Gastrocnemius medialis (tissue), 4 donors: ENCODE measurements around the gene STX1A. TPM values are rescaled to one million over a fixed set of nuclear protein-coding genes. Genes with fewer than 3 reads are reported as not detected.
"Not testable (repeated sequence)": the region's sequence is repeated elsewhere in the genome, so short reads cannot be mapped to it uniquely, and the experiment has no call there.

ENCODE experiments used
- ATAC-seq, 2 donors: fragments of 150-250 bp; one replicate each; pipeline ENCODE4 v1.9.1; 2016
- DNase-seq, 2 donors: peaks; one replicate each; pipeline ENCODE4 v3.0.0-alpha.2; 2019
- H3K27ac ChIP-seq, 4 donors: fragments of 200-600 bp; sonication (generic); 1 replicate in 1 of 4; 2 replicates in 3 of 4; pipeline ENCODE4 v1.5.1; 2016 to 2018; ENCODE audit warnings: mild to moderate bottlenecking in 2 of 4, moderate library complexity in 1 of 4
- H3K27me3 ChIP-seq, 3 donors: fragments of 200-600 bp; sonication (generic) in 2 of 3; 1 replicate in 1 of 3; 2 replicates in 2 of 3; pipeline versions ENCODE4 v1.5.1 to v1.6.0; 2016 to 2019; ENCODE audit warnings: mild to moderate bottlenecking in 1 of 3, moderate library complexity in 1 of 3
- H3K36me3 ChIP-seq, 2 donors: fragments of 200-600 bp; sonication (generic) in 1 of 2; one replicate each; pipeline ENCODE4 v1.5.1; 2017 to 2018
- H3K4me1 ChIP-seq, 2 donors: fragments of 200-600 bp; sonication (generic) in 1 of 2; one replicate each; pipeline ENCODE4 v1.5.1; 2016 to 2017; ENCODE audit warnings: mild to moderate bottlenecking in 2 of 2
- H3K4me3 ChIP-seq, 4 donors: fragments of 200-600 bp; sonication (generic) in 3 of 4; 1 replicate in 1 of 4; 2 replicates in 3 of 4; pipeline ENCODE4 v1.5.1; 2016 to 2019; ENCODE audit warnings: mild to moderate bottlenecking in 2 of 4
- H3K9me3 ChIP-seq, 3 donors: fragments of 200-600 bp; sonication (generic) in 2 of 3; 1 replicate in 1 of 3; 2 replicates in 2 of 3; pipeline ENCODE4 v1.5.1; 2016 to 2019
- POLR2A ChIP-seq, 2 donors: fragments of 450-650 bp; IDR thresholded peaks; one replicate each; pipeline ENCODE4 v1.6.1; 2017; ENCODE audit warnings: antibody characterized with exemption in 2 of 2, mild to moderate bottlenecking in 2 of 2, moderate library complexity in 2 of 2
- in situ Hi-C, 4 donors: fragments of 200-750 bp; cut with MboI; loops; one replicate each; pipeline versions ENCODE4 v1.15.0 to v1.8.0; 2017; ENCODE audit warnings: low sequenced_read_pairs in 4 of 4
- intact Hi-C: fragments of 100-400 bp; cut with DNase I; formaldehyde crosslinking; loops from one replicate; pipeline ENCODE4 v1.15.1; 2023; ENCODE audit warnings: low total_unique reads
- total RNA-seq, 4 donors: library from RNA; depleted of rRNA; stranded (reverse); fragments of >200 nt; gene quantifications; one replicate each; pipeline versions ENCODE4 v1.1.0 to v1.2.3, GENCODE V29; 2016
- TF ChIP-seq, protein P1 (sequence below), 5 experiments: fragments of 450-650 bp in 3 of 5; fragments of 200-600 bp in 2 of 5; sonication (generic) in 2 of 5; IDR thresholded peaks in 4 of 5; conservative IDR thresholded peaks in 1 of 5; 1 replicate in 4 of 5; 2 replicates in 1 of 5; pipeline ENCODE4 v1.5.1; 2016 to 2019; ENCODE audit warnings: antibody characterized with exemption in 5 of 5, mild to moderate bottlenecking in 3 of 5, moderate library complexity in 3 of 5

Gene STX1A
- total RNA-seq, 4 donors from 2014 or later, result 0.83 to 8.1 (median 3.2) TPM

DNA sequence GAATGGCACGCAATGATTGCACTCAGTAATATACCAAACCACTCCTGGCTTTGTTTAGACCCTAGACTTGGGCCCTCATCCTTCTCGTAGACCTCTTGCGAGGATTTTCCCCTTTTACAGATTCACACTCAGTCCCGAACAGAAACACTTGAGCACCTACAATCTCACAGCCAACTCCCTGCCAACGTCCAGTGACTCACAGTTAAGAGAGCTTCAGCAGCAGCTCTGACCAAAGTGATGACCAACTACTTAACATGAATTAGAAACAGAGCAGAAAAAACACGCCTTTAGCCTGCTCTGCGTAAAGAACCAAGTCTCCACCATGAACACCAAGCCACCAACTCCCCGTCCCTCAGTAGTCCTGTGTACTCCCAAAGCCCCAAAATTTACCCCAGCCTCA lies 38.4 kb downstream of the STX1A start:
- DNase-seq (no peak), ATAC-seq (no peak)
- no peak for TF ChIP-seq POLR2A (IDR thresholded peaks at IDR 0.05)
- TF ChIP-seq, protein P1, sequence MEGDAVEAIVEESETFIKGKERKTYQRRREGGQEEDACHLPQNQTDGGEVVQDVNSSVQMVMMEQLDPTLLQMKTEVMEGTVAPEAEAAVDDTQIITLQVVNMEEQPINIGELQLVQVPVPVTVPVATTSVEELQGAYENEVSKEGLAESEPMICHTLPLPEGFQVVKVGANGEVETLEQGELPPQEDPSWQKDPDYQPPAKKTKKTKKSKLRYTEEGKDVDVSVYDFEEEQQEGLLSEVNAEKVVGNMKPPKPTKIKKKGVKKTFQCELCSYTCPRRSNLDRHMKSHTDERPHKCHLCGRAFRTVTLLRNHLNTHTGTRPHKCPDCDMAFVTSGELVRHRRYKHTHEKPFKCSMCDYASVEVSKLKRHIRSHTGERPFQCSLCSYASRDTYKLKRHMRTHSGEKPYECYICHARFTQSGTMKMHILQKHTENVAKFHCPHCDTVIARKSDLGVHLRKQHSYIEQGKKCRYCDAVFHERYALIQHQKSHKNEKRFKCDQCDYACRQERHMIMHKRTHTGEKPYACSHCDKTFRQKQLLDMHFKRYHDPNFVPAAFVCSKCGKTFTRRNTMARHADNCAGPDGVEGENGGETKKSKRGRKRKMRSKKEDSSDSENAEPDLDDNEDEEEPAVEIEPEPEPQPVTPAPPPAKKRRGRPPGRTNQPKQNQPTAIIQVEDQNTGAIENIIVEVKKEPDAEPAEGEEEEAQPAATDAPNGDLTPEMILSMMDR (IDR thresholded peaks at IDR 0.05 in 4 of 5, conservative IDR thresholded peaks at IDR 0.05 in 1 of 5), result no peak
- intact Hi-C loops (loop anchor here (5.0 kb wide), 2 partner anchors 36 to 69 kb away; partner anchors contain the start of gene STX1A), in situ Hi-C loops (no loop called here)
- H3K4me1 ChIP-seq, result peaks cover 36% of the 10 kb centered on the region in 2 donors
- no peaks in the 10 kb centered on the region for H3K27me3 ChIP-seq
- peak overlapping the region; percentile 91 to 99 (median 94) for H3K4me3 ChIP-seq
- peak overlapping the region; percentile 83 to 96 (median 92) for H3K27ac ChIP-seq
- no peaks in the 10 kb centered on the region for H3K36me3 ChIP-seq
- no peaks in the 10 kb centered on the region for H3K9me3 ChIP-seq

DNA sequence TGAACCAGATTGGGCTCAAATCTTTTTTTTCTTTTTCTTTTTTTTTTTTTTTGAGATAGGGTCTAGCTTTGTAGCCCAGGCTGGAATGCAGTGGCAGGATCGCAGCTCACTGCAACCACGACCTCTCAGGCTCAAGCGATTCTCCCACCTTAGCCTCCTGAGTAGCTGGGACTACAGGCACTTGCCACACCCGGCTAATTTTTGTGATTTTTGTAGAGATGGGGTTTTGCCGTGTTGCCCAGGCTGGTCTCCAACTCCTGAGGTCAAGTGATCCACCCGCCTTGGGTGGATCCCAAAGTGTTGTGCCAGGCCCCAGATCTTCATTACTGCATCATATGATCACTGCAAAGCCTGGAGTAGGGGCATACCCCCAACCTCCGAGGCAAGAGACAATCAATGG lies 39.0 kb downstream of the STX1A start:
- Histone ChIP-seq H3K27ac (peak overlapping the region; percentile 83 to 96 (median 92)), H3K4me3 (no peak overlapping the region), H3K36me3 (no peaks in the 10 kb centered on the region), H3K27me3 (no peaks in the 10 kb centered on the region), H3K9me3 (no peaks in the 10 kb centered on the region), H3K4me1 (peaks cover 36% of the 10 kb centered on the region in 2 donors)
- intact Hi-C loops, result loop anchor here (5.0 kb wide), 2 partner anchors 37 to 68 kb away; partner anchors contain the start of gene STX1A
- no peak for TF ChIP-seq POLR2A (IDR thresholded peaks at IDR 0.05)
- TF ChIP-seq, protein P1 (IDR thresholded peaks at IDR 0.05 in 4 of 5, conservative IDR thresholded peaks at IDR 0.05 in 1 of 5), result no peak
- ATAC-seq (no peak), DNase-seq (no peak)
- in situ Hi-C loops, result no loop called here

DNA sequence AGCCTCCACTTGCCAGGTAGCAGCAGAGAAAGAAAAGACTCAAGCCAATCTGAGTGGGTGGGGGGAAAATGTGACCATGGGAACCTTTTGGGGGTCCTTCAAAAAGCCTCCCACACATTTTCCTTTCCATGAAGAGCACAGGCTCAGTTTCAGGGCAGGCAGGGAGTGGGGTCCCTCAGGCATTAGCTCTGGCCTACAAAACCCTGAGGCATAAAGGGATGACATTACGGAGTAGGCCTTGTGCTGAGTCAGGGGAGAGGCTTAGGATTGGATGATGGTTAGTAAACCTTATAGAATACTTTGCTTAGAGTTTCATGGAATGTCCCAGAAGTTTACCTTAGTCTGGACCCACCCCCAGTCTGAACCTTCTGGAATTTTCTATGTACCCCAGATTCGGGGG lies 39.8 kb downstream of the STX1A start:
- Histone ChIP-seq H3K4me3 (no peak overlapping the region), H3K36me3 (no peaks in the 10 kb centered on the region), H3K27ac (peak overlapping the region in 1 of 4 donors; percentile 34), H3K4me1 (peaks cover 36% of the 10 kb centered on the region in 2 donors), H3K27me3 (no peaks in the 10 kb centered on the region), H3K9me3 (no peaks in the 10 kb centered on the region)
- no peak for ATAC-seq
- intact Hi-C loops (loop anchor here (5.0 kb wide), 2 partner anchors 38 to 67 kb away; partner anchors contain the start of gene STX1A), in situ Hi-C loops (no loop called here)
- DNase-seq, result no peak
- TF ChIP-seq POLR2A (IDR thresholded peaks at IDR 0.05), result no peak
- TF ChIP-seq, protein P1 (IDR thresholded peaks at IDR 0.05 in 4 of 5, conservative IDR thresholded peaks at IDR 0.05 in 1 of 5), result no peak

DNA sequence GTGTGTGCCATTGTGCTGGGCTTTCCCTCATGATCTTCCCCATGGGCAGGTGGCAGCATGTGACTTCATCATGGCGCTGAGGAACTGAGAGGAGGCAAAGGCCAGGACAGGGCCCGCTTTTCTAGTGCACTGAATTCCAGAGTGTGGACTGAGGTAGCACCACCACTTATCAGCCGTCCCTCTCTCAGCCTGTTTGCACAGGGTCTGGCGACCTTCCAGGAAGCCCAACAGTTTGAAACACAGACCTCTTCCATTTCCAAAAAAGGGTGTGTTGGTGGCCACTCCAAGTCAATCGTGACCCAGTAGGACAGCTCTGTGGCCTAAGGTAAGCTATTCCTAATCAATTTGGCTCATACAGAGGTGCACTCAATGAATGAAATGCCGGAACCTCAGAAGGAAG lies 40.6 kb downstream of the STX1A start:
- Histone ChIP-seq H3K4me3 (no peak overlapping the region), H3K27me3 (no peaks in the 10 kb centered on the region), H3K9me3 (no peaks in the 10 kb centered on the region), H3K36me3 (no peaks in the 10 kb centered on the region), H3K27ac (peak overlapping the region in 1 of 4 donors; percentile 34), H3K4me1 (peaks cover 29 to 36% of the 10 kb centered on the region in 2 donors)
- in situ Hi-C loops, result no loop called here
- ATAC-seq (no peak), DNase-seq (no peak)
- intact Hi-C loops, result no loop called here
- TF ChIP-seq POLR2A (IDR thresholded peaks at IDR 0.05), result no peak
- TF ChIP-seq, protein P1 (IDR thresholded peaks at IDR 0.05 in 4 of 5, conservative IDR thresholded peaks at IDR 0.05 in 1 of 5), result no peak

DNA sequence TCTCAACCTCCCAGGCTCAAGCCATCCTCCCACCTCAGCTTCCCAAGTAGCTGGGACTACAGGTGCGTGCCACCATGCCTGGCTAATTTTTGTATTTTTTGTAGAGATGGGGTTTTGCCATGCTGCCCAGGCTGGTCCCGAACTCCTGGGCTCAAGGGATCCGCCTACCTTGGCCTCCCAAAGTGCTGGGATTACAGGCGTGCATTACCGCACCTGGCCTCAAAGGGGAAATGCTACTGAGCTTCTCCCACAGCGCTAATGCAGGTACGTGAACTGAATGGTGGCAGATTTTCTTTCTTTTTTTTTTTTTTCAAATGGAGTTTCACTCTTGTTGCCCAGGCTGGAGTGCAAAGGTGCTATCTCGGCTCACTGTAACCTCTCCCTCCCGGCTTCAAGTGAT lies 43.4 kb downstream of the STX1A start:
- H3K27ac ChIP-seq, intact Hi-C loops, H3K4me3 ChIP-seq, H3K36me3 ChIP-seq, H3K27me3 ChIP-seq, H3K9me3 ChIP-seq, ATAC-seq, DNase-seq, in situ Hi-C loops: not testable (repeated sequence)
- H3K4me1 ChIP-seq, result peaks cover 13 to 18% of the 10 kb centered on the region in 2 donors
